MM.1S (cell line): ENCODE results near the gene COMMD3.

Experiments
- CTCF ChIP-seq: fragments of 300-600 bp; sonication (generic); IDR thresholded peaks from 2 replicates; pipeline ENCODE4 v1.5.1; 2016; ENCODE audit warnings: antibody characterized with exemption, low read length, mixed read lengths
- EZH2 ChIP-seq: fragments of 300-600 bp; sonication (generic); optimal IDR thresholded peaks from 2 replicates; pipeline ENCODE3; 2017; ENCODE audit warnings: low read depth, mild to moderate bottlenecking, antibody characterized with exemption, low read length, mixed read lengths

DNA sequence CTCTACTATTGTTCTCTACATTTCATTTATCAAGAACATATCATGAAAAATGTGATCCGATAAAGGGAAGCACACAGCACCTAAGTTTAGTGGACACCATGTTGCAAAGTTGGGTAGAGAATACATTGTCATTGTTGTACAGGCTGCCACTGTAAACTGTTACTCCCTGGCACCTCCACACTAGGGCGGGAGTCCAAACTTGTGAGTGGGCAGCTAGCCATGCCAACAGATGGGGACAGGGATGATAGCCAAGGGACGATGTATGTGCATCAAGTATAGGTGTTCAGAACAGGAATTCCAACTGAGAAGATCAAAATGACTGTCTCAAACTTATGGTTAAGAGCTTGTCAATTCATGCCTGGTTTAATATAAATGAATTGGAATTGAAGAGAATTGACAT lies 31.1 kb upstream of the COMMD3 start:
- no peak for TF ChIP-seq CTCF
- TF ChIP-seq EZH2 = no peak
